Retinal pigment epithelial cell (primary cell): ENCODE measurements around the gene SLC17A7.

Experiments used
- DNase-seq: peaks from one replicate; pipeline ENCODE4 v3.0.0-alpha.2; 2010; ENCODE audit warnings: low read depth
- H3K4me3 ChIP-seq: 2 replicates; pipeline ENCODE4 v1.5.1; 2011; ENCODE audit warnings: mild to moderate bottlenecking, low read length, control low read depth, moderate library complexity
- CTCF ChIP-seq: conservative IDR thresholded peaks from 2 replicates; pipeline ENCODE4 v1.5.1; 2011; ENCODE audit warnings: low read depth, low read length, control low read depth, inconsistent platforms

The SLC17A7 gene

GRCh38 chr19:49400029-49400428 is 41.3 kb downstream of the SLC17A7 start:
- no peak for TF ChIP-seq CTCF
- no peak overlapping the region for H3K4me3 ChIP-seq
- no peak for DNase-seq

DNA sequence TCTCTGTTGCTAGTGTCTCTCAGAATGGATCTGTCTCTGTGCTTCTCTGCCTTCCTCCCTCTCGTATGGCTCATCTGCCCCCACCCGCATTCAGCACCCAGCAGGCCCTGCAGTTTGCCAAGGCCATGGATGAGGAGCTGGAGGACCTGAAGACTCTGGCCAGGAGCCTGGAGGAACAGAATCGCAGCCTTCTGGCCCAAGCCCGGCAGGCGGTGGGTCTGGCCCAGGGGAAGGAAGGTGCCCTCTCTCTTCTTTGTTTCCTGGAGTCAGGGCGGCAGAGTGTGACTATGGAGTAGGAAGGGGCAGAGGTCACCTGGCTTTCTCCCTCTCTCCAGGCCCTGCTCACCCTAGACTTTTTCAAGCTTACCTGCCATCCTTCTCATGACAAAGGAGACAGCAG is 42.4 kb downstream of the SLC17A7 start:
- DNase-seq, result no peak
- no peak overlapping the region for H3K4me3 ChIP-seq
- no peak for TF ChIP-seq CTCF

DNA sequence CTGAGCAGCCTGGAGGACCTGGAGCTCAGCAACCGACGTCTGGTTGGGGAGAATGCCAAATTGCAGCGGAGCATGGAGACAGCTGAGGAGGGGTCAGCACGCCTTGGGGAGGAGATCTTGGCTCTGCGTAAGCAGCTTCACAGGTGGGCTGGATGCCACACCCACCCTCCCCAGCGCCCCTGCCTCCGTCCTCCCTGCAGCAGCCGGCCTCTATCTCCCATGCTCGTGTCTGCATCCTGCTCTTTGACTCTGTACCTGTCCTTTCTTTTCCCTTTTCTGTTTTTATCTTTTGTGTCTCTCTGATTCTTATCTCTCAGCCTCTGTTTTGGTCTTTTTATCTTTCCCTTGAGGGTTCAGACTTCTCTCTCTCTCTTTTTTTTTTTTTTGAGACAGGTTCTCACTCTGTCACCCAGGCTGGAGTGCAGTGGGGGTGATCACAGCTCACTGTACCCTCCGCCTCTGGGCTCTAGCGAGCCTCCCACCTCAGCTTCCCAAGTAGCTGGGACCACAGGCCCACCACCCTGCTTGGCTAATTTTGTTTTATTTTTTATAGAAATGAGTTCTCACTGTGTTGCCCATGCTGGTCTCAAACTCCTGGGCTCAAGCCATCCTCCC is 43.2 kb downstream of the SLC17A7 start:
- TF ChIP-seq CTCF, result no peak
- no peak for DNase-seq
- H3K4me3 ChIP-seq, result no peak overlapping the region

DNA sequence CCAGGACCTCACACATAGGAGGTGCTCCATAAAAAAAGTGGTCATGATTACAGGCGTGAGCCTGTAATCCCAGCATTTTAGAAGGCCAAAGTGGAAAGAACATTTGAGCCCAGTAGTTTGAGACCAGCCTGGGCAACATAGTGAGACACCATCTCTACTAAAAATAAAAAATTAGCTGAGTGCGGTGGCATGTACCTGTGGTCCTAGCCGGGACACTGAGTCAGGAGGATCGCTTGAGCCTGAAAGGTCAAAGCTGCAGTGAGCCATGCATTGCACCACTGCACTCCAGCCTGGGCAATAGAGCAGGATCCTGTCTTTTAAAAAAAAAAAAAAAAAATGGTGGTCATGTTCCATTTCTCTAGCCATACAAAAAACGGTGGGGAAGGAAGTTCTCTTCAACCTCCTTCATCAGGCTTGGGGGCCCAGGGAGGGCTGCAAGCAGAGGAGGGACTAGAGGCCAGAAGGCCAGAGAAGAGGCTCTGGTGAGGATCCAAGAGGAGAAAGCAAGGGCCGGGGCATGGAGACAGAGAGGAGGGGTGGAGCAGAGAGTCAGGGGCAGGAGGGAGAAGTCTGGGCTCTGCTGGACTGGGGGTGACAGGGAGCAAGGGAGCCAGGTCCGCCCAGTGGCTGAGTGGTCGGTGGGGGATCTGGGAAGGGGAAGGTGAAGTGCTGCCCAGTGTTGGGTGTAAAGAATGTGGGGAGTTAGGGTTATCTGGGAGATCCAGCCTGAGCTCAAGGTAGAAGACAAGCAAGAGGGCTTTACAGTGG is 44.4 kb downstream of the SLC17A7 start:
- DNase-seq, result no peak
- no peak for TF ChIP-seq CTCF
- H3K4me3 ChIP-seq, result no peak overlapping the region

- no peak overlapping the region for H3K4me3 ChIP-seq
- no peak for DNase-seq
- TF ChIP-seq CTCF, result no peak
Measured at GRCh38 chr19:49395581-49396407, 45.5 kb downstream of the SLC17A7 start.

GRCh38 chr19:49393881-49394280 is 47.4 kb downstream of the SLC17A7 start:
- no peak overlapping the region for H3K4me3 ChIP-seq
- no peak for DNase-seq
- TF ChIP-seq CTCF, result no peak
